GM21447 (cell line): ENCODE data around the gene CALM1.

Experiments used
- ATAC-seq: cut with Tn5 transposase; IDR thresholded peaks from one replicate; pipeline ENCODE4 v1.9.1; 2021; ENCODE audit not compliant: unreplicated experiment

CALM1 gene

GRCh38 chr14:90407230-90407629 lies 10.4 kb downstream of the CALM1 start:
- ATAC-seq = no peak

- no peak for ATAC-seq
These were observed 11.9 kb downstream of the CALM1 start for GRCh38 chr14:90408713-90409112.

- no peak for ATAC-seq
These were observed 12.4 kb downstream of the CALM1 start for GRCh38 chr14:90409209-90409730.

GRCh38 chr14:90412058-90412457 lies 15.2 kb downstream of the CALM1 start:
- ATAC-seq = no peak

- ATAC-seq = no peak
These were observed 19.9 kb downstream of the CALM1 start for GRCh38 chr14:90416720-90417119.

GRCh38 chr14:90418053-90418452 lies 21.2 kb downstream of the CALM1 start:
- no peak for ATAC-seq

- ATAC-seq = no peak
These were observed 22.4 kb downstream of the CALM1 start for GRCh38 chr14:90419200-90419599.

- ATAC-seq = no peak
These were observed 24.3 kb downstream of the CALM1 start for GRCh38 chr14:90421001-90421631.

- no peak for ATAC-seq
These were observed 24.8 kb downstream of the CALM1 start for GRCh38 chr14:90421632-90422020.

GRCh38 chr14:90423166-90423565 lies 26.3 kb downstream of the CALM1 start:
- no peak for ATAC-seq

GRCh38 chr14:90424075-90424474 lies 27.2 kb downstream of the CALM1 start:
- no peak for ATAC-seq

- ATAC-seq = no peak
These were observed 28.0 kb downstream of the CALM1 start for GRCh38 chr14:90424686-90425372.

GRCh38 chr14:90425373-90425879 lies 28.6 kb downstream of the CALM1 start:
- ATAC-seq = no peak

GRCh38 chr14:90426031-90426540 lies 29.3 kb downstream of the CALM1 start:
- no peak for ATAC-seq

- ATAC-seq = no peak
These were observed 29.8 kb downstream of the CALM1 start for GRCh38 chr14:90426663-90427062.

- no peak for ATAC-seq
These were observed 31.1 kb downstream of the CALM1 start for GRCh38 chr14:90427848-90428426.

- ATAC-seq = no peak
These were observed 31.8 kb downstream of the CALM1 start for GRCh38 chr14:90428676-90429075.

GRCh38 chr14:90429236-90429635 lies 32.4 kb downstream of the CALM1 start:
- ATAC-seq = no peak

GRCh38 chr14:90429754-90430153 lies 32.9 kb downstream of the CALM1 start:
- no peak for ATAC-seq

- no peak for ATAC-seq
These were observed 37.7 kb downstream of the CALM1 start for GRCh38 chr14:90434370-90435020.

- ATAC-seq = no peak
These were observed 42.0 kb downstream of the CALM1 start for GRCh38 chr14:90438841-90439240.
